Kasumi-1 (cell line): ENCODE data around the gene LRRC2.
"Not testable (repeated sequence)": the region's sequence is repeated elsewhere in the genome, so short reads cannot be mapped to it uniquely, and the experiment has no call there.

Experiments used
- DNase-seq, 2 experiments: peaks; one replicate each; lab custom pipeline; 2025; lab: John Stamatoyannopoulos, UW

Gene LRRC2

GRCh38 chr3:46580675-46581074 is 14.6 kb upstream of the LRRC2 start:
- no peak for DNase-seq

DNA sequence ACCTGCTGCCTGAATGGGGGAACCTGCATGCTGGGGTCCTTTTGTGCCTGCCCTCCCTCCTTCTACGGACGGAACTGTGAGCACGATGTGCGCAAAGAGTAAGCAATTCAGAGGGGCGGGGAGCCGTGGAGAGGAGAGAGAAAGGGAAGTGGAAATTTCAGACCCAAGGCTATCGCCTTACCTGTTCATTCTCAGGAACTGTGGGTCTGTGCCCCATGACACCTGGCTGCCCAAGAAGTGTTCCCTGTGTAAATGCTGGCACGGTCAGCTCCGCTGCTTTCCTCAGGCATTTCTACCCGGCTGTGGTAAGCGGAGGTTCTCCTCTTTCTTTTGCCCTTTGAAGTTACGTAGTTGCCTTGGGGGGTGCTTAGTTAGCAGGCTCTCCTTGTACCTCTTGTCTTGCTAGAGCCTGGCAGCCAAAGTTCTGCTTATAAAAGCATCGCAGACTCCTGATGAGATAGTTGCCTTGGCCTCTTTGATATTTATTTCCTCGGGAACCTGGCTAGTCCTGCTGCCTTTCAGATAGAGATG is 13.7 kb upstream of the LRRC2 start:
- no peak for DNase-seq

- DNase-seq: peak; percentile 17 to 34
Measured at GRCh38 chr3:46578973-46579755, 13.1 kb upstream of the LRRC2 start.

DNA sequence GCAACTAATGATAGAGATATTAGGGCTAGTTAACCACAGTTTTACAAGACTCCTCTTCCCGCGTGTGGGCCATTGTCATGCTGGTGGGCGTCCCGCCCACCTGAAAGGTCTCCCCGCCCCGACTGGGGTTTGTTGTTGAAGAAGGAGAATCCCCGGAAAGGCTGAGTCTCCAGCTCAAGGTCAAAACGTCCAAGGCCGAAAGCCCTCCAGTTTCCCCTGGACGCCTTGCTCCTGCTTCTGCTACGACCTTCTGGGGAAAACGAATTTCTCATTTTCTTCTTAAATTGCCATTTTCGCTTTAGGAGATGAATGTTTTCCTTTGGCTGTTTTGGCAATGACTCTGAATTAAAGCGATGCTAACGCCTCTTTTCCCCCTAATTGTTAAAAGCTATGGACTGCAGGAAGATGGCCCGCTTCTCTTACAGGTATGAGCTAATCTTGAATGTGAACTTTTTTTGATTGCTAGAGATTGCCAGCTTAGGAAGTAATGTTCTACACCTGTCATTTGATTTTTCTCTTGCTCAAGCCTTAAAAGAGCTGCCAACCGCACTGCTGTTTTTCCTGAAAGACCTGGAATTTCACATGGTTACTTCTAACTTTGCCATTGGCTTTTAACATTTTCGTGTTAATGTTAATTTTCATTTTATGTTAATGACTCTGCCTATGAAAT is 11.6 kb upstream of the LRRC2 start:
- not testable (repeated sequence) for DNase-seq

DNA sequence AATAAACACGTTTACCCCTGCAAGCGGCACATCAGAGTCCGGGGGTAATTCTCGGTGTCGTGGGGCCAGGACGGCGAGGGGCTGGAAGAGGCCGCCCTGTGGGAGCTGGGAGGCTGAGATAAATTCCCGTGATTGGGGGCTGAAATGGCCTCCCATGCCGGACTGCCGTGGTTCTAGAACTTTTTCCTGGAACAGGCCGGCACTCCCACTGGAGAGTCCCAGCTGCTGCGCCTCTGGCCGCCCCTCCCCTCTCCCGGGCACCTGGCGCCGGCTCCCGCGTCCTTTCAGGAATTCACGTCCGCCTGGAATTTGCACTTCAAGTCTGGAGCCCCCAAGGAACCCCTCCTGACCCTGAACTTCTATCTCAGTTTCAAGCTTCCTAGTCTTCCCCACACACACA is 10.8 kb upstream of the LRRC2 start:
- DNase-seq: no peak

GRCh38 chr3:46576386-46576785 is 10.3 kb upstream of the LRRC2 start:
- DNase-seq: no peak

DNA sequence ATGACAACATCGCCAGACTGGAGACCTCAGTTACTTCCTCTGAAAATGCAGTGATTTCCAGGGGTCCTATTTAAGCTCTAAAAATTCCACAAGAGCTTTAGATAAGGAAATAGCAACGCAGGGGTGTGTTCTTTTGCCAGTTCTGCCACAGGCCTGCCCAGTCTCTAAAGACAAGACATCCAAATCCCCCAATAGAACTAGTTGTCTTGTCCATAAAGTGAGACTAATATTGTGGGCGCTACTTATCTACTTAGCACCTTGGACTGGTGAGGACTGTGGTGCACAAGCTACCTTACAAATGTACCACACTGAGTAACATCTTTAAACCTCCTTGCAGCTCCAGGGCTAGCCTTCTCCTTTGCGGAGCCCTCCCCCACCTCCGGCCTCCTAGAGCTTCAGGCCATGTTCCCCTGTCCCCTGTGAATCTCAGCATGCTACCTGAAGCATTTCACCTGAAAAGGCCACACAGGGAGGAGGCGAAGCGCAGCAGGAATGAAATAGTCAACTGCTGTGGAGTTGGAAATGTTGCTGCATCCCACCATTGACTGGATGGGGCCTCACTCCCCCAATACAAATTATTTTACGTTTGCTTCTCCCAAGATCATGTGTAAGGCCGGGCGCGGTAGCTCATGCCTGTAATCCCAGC is 9.6 kb upstream of the LRRC2 start:
- DNase-seq: no peak

GRCh38 chr3:46574881-46575576 is 8.9 kb upstream of the LRRC2 start:
- DNase-seq: no peak

- no peak for DNase-seq
Measured at GRCh38 chr3:46574243-46574646, 8.1 kb upstream of the LRRC2 start.

DNA sequence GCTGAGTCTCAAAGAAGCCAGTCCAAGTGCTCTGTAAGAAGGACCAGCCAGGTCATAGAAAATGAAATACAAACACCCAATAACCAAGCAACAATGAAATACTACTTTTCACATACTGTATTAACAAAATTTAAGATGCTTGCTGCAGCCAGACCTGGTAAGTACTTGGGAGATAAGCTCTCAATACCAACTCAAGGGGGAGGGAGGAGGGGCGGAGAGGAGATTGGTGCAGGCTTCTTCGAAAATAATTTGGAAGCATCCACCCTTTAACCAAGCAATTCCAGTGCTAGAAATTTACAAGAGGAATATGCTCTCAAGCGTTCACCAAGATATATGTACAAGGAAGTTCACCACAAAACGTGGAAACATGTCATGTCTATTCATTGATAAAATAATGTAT is 7.6 kb upstream of the LRRC2 start:
- no peak for DNase-seq

DNA sequence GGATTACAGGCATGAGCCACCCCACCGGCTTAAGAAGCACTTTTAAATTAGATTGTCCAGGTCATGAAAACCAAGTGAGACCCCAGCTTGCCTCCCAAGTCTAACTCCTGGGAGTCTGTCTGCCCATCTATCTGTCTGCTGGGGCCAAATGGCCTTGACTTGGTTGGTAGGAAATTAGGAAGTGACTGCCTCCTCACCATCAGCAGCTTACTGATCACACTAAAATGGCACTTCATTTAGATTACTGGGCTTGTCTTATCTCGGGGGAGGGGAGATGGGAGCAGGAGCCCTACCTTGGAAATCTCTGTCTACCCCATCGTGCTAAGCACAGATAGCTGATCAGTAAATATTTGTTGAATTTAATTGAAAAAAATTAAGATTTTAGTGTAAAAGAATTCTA is 5.6 kb upstream of the LRRC2 start:
- DNase-seq: no peak

DNA sequence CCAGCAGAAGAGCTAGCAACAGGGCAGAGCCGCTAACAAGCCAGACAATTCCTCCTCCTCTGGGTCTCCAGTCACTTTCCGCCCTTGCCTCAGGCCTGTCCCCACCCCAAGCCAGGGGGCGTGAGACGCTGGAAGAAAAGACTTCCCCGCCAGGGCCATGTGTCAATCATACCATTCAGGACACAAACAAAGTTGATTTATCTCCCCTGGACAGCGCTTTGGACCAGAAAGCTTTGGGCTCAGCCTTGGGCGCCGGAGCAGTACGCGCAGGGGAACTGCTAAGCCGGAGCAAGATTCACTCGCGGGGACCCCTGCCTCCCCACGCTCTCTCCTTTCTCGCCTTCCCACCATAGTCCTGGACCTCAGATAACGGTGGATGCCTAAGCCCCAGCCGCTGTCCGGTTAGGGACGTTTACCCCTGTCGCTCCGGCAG is 479 bp downstream of the LRRC2 start:
- no peak for DNase-seq

- no peak for DNase-seq
Measured at GRCh38 chr3:46565077-46565476, 1.0 kb downstream of the LRRC2 start.

DNA sequence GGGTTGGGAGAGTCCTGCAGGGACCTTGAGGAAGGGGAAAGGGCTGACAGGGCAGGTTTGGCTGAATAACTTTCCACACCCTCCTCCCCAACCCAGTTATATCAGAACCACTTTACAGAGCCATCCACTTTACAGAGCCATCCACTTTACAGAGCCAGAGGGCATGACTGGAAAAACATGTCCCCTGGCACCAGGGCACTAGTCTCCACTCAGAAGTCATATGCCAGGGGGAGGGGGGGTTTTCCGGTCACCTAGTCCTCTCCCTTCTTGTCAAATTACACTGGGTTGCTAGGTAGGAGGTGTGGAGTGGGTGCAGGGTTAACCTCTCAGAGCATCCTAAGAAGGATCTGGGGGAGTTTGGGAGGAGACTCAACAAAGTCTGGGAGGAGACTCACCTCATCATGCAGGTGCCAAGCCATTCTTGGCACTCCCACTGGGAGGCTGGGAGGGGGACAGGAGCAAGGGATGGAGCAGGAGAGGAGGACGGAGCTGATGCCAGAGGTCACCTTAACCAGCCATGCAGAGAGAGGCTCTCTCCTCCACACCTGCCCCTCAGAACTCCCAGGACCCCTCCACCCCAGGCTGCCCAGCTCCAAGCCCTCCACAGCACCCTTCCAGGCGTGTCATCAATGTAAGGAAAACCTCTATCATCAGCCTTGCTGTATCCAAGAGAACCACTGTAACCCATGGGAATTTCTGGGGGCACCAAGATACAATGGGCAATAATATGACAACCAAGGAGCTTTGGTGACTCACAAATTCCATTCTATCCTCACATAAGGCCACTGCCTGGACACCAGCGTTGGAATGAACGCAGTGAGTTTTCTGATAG is 1.7 kb downstream of the LRRC2 start:
- no peak for DNase-seq

GRCh38 chr3:46561951-46562350 is 4.2 kb downstream of the LRRC2 start:
- DNase-seq: no peak

DNA sequence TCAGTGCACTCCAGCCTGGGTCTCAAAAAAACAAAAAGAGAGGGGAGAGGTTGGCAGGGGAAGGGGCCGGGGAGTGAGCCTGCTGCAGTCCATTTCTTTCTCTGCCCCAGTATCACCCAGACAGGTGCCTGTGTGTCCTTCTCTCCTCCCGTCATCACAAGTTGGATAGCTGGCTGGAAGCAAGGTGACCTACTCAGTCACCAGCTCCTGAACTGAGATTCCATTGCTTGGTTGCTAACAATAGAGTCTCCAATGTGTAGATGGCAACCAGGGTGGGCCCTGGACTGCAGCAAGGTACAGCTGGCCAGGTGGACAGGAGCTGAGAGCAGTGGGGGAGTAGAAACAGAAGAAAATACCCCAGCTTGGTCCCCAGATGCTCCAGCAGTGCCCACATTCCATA is 4.6 kb downstream of the LRRC2 start:
- DNase-seq: no peak

- DNase-seq: no peak
Measured at GRCh38 chr3:46559091-46559704, 6.9 kb downstream of the LRRC2 start.

GRCh38 chr3:46558184-46559043 is 7.7 kb downstream of the LRRC2 start:
- peak; percentile 77 to 78 for DNase-seq

GRCh38 chr3:46557814-46558183 is 8.3 kb downstream of the LRRC2 start:
- no peak for DNase-seq

DNA sequence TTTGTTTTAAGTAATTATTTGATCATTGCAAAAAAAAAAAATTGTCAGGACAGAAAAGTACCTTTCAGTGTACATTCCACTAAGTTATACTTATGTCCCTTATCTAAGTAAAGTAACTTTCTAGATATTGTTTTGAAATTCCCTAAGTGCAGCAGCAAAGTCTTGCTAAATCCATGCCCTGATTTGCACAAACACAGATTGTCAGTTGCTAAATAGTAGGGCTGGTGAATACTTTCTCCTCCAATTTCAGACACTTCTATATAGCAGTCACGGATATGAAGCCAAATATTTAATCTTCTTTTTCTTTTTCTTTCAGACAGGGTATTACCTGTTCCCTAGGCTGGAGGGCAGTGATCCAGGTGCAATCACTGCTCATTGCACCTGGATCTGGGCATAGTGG is 12.9 kb downstream of the LRRC2 start:
- DNase-seq: no peak
